Suppressor macrophage treated with lipopolysaccharide for 4 hours (primary cell): ENCODE measurements around the gene NDUFB7.

Experiments used
- DNase-seq: peaks from one replicate; pipeline ENCODE4 v3.0.0-alpha.2; 2020

NDUFB7 gene

GRCh38 chr19:14519860-14520407 is 51.9 kb downstream of the NDUFB7 start:
- peak; percentile 74 for DNase-seq

GRCh38 chr19:14519245-14519859 is 52.5 kb downstream of the NDUFB7 start:
- DNase-seq, result no peak

GRCh38 chr19:14517840-14518505 is 53.9 kb downstream of the NDUFB7 start, which contains the start of gene DNAJB1:
Gene DNAJB1, minus strand, starts transcription at chr19:14518397. Its CDS starts 48 bp downstream, at chr19:14518349.
- DNase-seq, result peak; percentile 87

- DNase-seq, result no peak
These were observed 54.4 kb downstream of the NDUFB7 start for GRCh38 chr19:14517446-14517839.

GRCh38 chr19:14516746-14517438 is 55.0 kb downstream of the NDUFB7 start:
- no peak for DNase-seq
